ENCODE data around the gene SRCAP.

- TF ChIP-seq, protein P1, sequence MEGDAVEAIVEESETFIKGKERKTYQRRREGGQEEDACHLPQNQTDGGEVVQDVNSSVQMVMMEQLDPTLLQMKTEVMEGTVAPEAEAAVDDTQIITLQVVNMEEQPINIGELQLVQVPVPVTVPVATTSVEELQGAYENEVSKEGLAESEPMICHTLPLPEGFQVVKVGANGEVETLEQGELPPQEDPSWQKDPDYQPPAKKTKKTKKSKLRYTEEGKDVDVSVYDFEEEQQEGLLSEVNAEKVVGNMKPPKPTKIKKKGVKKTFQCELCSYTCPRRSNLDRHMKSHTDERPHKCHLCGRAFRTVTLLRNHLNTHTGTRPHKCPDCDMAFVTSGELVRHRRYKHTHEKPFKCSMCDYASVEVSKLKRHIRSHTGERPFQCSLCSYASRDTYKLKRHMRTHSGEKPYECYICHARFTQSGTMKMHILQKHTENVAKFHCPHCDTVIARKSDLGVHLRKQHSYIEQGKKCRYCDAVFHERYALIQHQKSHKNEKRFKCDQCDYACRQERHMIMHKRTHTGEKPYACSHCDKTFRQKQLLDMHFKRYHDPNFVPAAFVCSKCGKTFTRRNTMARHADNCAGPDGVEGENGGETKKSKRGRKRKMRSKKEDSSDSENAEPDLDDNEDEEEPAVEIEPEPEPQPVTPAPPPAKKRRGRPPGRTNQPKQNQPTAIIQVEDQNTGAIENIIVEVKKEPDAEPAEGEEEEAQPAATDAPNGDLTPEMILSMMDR (IDR thresholded peaks at IDR 0.05): no peak
- TF ChIP-seq POLR2A (IDR thresholded peaks at IDR 0.05): no peak
Observed at GRCh38 chr16:30778549-30779244, 79.7 kb downstream of the SRCAP start.
